GM13976 (cell line): Measurements from ENCODE around the gene ALOX12B.

Experiments
- DNase-seq: peaks from one replicate; pipeline ENCODE4 v3.0.0; 2012; ENCODE audit warnings: low spot score
- in situ Hi-C: fragments of 300-500 bp; cut with MboI; formaldehyde crosslinking; loops from one replicate; pipeline ENCODE4 v1.12.0; 2022; ENCODE audit warnings: low sequenced_read_pairs, mixed read lengths, inconsistent platforms; ENCODE audit not compliant: unreplicated experiment
- TF ChIP-seq, protein P1 (sequence below): IDR thresholded peaks from 2 replicates; pipeline ENCODE4 v1.5.1; 2012; ENCODE audit warnings: borderline replicate concordance, mild to moderate bottlenecking; ENCODE audit not compliant: insufficient read depth; ENCODE audit errors: extremely low read depth, missing control alignments, control extremely low read depth

ALOX12B gene

DNA sequence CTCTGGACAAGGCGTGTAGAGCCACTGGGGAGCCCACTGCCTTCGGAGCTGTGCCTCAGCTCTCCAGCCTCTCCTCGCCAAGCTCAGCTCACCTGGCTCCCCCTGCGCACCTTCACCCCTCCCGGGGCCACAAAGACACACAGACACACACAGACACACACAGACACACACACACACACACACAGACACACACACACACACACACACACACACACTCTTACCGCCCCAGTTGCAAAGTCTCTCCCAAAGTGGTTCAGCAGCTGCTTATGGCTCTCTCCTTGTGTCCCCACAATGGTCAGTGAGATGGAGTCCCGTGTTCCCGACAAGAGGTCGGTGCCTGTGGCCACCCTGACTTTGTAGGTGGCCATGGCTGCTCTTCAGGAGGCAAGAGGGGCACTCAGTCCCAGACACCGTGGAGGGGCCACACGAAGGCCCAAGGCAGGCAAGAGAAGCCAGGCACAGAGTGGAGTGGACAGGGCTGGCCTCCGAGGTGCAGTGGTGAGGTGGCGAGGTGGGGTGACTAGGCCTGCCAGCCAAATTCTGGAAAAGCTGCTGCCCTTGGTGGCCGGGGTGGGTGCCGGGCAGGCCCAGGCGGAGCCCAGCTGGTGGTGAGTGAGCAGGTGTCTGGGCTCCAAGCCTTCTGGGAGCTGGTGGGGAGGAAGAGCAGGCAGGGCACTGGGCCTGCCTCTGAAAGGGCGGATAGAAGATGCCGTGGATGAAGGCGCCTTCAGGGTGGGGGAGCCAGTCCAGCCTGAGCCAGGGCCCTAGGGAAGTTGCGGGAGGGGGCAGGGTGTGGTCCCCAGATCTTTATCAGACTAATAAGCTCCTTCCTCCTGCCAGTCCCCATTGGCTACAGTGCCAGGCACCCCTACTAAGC is at the start of gene ALOX12B:
Gene ALOX12B (minus strand): TSS at position 642 of the 877 bp plus-strand sequence. CDS start 274 bp downstream, at position 368.
- in situ Hi-C loops, result no loop called here
- no peak for DNase-seq
- TF ChIP-seq, protein P1, sequence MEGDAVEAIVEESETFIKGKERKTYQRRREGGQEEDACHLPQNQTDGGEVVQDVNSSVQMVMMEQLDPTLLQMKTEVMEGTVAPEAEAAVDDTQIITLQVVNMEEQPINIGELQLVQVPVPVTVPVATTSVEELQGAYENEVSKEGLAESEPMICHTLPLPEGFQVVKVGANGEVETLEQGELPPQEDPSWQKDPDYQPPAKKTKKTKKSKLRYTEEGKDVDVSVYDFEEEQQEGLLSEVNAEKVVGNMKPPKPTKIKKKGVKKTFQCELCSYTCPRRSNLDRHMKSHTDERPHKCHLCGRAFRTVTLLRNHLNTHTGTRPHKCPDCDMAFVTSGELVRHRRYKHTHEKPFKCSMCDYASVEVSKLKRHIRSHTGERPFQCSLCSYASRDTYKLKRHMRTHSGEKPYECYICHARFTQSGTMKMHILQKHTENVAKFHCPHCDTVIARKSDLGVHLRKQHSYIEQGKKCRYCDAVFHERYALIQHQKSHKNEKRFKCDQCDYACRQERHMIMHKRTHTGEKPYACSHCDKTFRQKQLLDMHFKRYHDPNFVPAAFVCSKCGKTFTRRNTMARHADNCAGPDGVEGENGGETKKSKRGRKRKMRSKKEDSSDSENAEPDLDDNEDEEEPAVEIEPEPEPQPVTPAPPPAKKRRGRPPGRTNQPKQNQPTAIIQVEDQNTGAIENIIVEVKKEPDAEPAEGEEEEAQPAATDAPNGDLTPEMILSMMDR, result no peak

DNA sequence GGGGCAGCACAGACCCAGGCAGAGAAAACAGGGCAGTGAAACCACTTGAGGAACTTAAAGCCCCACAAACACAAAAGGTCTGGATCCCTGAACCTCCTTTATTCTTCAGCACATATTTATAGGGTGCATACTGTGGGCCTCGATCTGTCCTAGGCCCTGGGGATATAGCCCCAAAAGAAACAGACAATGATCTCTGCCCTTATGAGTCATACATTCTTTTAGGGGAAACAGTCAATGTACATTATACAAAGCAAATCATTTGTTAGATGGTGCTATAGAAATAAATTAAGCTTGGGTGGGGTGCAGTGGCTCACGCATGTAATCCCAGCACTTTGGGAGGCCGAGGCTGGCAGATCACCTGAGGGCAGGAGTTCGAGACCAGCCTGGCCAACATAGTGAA is 46.4 kb upstream of the ALOX12B start:
- TF ChIP-seq, protein P1, result no peak

DNA sequence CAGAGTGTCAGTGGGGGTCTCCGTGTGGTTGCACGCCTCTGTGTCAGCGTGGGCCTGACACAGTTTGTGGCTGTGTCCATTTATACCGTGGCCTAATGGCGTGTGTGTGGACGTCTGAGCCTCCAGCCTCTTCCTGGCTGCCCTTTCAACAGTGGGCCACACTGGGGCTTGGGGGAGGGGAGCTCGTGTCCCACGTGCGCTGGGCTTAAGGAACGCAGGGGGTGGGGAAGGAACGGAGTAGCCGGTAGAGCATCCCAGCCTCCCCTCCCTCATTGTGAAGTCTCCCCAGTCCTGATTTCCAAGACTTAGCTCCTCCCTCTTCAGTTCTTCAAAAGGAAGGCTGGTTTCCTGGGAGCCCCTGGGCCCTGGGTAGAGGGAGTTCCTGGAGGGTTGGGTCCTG is 45.9 kb upstream of the ALOX12B start:
- no peak for DNase-seq
- TF ChIP-seq, protein P1, result no peak

More for the DNA sequence above, 46.4 kb upstream of the ALOX12B start:
- no peak for DNase-seq
- in situ Hi-C loops, result no loop called here

DNA sequence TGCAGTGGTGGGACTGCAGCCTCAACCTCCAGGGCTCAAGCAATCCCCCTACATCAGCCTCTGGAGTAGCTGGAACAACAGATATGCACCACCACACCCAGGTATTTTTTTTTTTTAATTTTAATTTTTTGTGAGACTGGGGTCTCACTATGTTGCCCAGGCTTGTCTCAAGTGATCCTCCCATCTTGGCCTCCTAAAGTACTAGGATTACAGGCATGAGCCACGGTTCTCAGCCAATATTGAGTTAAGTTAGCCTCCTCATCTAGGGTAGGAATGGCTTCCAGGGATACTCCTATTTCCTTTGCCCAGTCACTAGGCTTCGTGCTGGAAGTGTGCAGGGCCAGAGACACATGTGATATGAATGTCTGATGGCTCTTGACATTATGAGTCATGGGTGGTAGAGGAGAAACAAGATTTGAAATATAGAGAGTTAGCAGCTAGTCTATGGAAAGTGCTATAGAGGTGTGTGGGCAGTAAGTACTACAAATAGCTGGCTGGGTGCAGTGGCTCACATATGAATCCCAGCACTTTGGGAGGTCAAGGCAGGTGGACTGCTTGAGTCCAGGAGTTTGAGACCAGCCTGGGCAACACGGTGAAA is 44.4 kb upstream of the ALOX12B start:
- TF ChIP-seq, protein P1, result no peak
- in situ Hi-C loops, result no loop called here
- no peak for DNase-seq

More for the DNA sequence above, 45.9 kb upstream of the ALOX12B start:
- in situ Hi-C loops, result no loop called here

DNA sequence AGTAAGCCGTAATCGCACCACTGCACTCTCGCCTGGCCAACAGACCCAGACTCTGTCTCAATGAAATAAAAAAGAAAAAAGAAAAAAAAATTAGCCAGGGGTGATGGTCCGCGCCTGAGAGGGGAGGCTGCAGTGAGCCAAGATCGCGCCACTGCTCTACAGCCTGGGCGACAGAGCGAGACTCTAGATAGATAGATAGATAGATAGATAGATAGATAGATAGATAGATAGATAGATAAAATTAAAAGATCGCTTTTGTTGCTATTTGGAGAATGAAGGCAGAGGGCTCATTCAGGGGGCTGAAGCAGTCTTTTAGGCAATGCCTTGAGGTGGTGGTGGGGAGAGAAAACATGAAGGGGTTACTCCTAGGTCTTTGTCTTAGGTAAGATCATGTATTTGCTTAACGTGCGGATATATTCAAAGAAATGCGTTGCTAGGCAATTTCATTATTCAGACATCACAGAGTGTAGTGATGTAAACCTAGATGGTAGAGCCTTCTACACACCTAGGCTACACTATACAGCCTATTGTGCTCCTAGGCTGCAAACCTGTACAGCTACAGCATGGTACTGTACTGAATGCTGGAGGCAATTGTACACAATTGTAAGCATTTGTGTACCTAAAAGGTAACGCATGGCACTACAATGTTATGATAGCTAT is 40.7 kb upstream of the ALOX12B start:
- DNase-seq, result no peak
- TF ChIP-seq, protein P1, result no peak
- in situ Hi-C loops, result no loop called here

DNA sequence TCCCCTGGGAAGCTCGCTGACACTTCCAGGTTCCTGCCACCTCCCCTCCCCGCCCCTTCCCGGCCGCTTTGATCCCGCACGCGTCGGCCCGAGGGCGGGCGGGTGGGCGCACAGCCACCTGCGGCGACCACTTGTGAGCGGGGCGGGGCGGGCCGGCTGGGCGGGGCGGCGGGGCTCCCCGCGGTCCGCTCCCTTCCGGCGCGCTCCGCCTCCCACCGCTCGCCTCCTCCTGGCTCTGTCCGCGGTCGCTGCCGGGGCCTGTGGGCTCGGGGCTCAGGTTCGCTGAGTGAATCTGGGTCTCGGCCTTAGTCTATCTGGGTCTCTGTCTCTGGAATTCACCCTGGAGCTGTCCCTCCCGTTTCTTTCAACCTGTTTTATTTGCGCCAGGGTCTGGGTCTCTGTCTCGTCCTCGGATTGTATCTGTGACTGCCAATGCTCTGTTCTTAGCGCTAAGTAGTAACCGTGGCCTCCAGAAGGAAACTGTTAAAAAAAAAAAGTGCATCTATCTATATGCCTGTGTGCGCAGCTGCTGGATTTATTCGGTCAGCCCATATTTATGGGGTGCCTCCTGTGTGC is 39.1 kb upstream of the ALOX12B start:
- peak; percentile 80 for DNase-seq
- in situ Hi-C loops, result no loop called here
- TF ChIP-seq, protein P1, result no peak
